ENCODE measurements around the gene RDH13.
"Not testable (repeated sequence)": the region's sequence is repeated elsewhere in the genome, so short reads cannot be mapped to it uniquely, and the experiment has no call there.

RDH13 gene

GRCh38 chr19:55044771-55045716, 17.9 kb downstream of the RDH13 start:
- no peak for DNase-seq (ENCODE audit: low read depth in 3 of 3)

- no peak for DNase-seq (ENCODE audit: low read depth in 3 of 3)
These were observed 18.7 kb downstream of the RDH13 start for GRCh38 chr19:55044286-55044685.

DNA sequence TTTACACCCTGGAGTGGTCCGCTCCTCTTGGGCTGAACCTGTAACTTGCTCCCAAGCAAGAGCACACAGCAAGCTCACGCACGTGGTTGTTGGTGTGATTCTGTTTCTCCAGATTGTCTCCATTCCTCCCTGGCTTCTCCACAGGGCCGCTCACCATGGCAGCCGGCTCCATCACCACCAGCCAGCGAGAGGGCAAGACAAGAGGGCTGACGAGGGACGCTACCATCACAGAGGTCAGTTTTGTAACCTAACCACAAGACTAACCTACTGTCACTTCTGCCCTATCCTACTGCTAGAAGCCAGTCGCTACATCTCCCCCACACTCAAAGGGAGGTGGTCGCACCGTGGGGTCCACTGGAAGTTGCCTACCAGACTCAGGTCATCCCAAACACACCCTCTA, 20.3 kb downstream of the RDH13 start:
- DNase-seq (ENCODE audit: low read depth in 3 of 3) = no peak

- no peak for DNase-seq (ENCODE audit: low read depth in 3 of 3)
These were observed 20.6 kb downstream of the RDH13 start for GRCh38 chr19:55042344-55042678.

DNA sequence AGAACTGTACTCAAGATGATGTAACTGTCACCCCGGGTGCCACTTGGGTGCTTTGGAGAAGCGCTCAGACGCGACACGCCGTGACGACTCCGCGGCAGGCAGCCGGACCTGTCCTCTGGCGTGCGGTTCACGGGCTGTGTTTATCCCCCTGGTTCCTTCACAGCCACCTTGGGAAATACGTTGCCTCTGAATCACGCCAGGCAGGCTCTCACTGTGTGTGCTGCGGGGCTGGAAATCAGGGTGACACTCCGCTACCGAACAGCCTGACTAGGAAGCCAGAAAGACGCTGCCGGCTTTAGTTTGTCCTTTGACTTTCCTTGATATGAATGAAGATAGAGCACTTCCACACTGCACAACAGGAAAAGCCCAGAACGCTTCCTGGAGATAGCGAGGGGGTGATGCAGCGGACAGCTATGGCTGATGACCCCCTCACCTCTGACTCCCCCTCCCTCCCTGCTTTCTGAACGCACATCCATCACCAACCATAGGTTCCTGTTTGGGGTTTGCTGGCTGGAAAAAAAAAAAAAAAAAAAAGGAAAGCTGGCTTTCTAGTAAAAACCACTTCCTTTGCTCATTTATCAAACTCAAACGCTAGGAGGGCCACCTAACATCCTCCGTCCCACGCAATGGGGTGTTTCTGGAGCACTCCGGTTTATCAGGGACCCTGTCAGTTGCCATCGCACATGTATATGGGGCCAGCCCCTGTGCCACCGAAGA, 21.2 kb downstream of the RDH13 start:
- DNase-seq (ENCODE audit: low read depth in 3 of 3) = no peak

DNA sequence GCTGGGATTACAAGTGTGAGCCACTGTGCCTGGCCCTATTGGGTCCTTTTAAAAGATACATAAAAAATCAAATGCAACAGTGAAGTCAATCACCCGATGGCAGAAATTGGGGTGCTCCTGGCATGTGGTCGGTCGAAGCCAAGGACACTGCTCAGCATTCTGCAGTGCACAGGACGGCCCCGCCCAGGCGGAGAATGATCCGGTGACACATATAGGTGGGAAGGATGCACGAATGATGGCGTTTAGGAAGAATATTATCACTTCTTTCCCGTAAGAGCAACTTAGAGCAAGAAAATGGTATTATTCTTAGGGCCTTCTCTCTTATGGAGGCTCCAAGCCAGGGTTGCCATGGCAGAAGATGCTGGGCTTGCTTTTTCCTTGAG, 21.7 kb downstream of the RDH13 start:
- DNase-seq (ENCODE audit: low read depth in 3 of 3) = no peak

DNA sequence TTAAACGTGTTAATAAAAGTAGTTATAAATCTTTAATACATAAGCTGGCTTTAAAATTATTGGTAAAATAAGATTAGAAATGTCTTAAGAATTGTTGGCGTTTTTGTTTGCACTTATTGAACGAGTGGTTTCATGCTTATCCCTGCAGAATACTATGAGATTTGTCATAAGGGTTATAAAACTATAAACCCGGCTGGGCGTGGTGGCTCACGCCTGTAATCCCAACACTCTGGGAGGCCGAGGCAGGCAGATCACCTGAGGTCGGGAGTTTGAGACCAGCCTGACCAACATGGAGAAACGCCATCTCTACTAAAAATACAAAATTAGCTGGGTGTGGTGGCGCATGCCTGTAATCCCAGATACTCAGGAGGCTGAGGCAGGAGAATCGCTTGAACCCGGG, 22.3 kb downstream of the RDH13 start:
- not testable (repeated sequence) for DNase-seq (ENCODE audit: low read depth in 3 of 3)

- not testable (repeated sequence) for DNase-seq (ENCODE audit: low read depth in 3 of 3)
These were observed 25.3 kb downstream of the RDH13 start for GRCh38 chr19:55037603-55038002.

DNA sequence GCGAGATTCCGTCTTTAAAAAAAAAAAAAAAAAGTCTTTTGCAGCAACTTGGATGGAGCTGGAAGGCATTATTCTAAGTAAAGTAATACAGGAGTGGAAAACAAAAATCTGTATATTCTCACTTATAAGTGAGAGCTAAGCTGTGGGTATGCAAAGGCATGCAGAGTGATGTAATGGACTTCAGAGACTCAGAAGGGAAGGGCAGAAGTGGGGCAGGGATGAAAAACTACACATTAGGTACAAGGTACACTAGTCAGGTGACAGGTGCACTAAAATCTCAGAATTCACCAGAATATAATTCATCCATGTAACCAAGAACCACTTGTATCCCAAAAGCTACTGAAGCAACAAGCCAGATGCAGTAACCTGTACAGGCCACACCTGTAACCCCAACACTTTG, 26.9 kb downstream of the RDH13 start:
- no peak for DNase-seq (ENCODE audit: low read depth in 3 of 3)

DNA sequence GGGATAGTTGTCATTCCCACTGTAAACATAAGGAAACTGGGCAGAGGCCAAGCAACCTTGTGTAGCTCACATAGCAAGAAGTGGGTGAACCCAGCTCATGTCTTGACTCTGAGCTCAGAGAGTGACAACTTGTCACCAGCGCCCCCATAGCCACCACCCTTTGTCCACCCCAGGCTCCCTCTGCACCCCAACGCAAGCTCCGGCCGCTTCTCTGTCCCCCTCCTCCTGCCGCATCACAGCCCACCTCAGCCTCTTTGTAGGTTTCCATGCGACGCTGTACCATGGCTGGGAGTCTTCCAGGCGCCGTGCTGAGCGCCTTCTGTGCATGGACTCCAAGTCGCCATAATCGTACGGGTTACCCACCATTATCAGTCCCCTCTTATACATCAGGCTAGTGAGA, 28.2 kb downstream of the RDH13 start:
- no peak for DNase-seq (ENCODE audit: low read depth in 3 of 3)

- DNase-seq (ENCODE audit: low read depth in 3 of 3) = not testable (repeated sequence)
These were observed 29.8 kb downstream of the RDH13 start for GRCh38 chr19:55032976-55033643.

DNA sequence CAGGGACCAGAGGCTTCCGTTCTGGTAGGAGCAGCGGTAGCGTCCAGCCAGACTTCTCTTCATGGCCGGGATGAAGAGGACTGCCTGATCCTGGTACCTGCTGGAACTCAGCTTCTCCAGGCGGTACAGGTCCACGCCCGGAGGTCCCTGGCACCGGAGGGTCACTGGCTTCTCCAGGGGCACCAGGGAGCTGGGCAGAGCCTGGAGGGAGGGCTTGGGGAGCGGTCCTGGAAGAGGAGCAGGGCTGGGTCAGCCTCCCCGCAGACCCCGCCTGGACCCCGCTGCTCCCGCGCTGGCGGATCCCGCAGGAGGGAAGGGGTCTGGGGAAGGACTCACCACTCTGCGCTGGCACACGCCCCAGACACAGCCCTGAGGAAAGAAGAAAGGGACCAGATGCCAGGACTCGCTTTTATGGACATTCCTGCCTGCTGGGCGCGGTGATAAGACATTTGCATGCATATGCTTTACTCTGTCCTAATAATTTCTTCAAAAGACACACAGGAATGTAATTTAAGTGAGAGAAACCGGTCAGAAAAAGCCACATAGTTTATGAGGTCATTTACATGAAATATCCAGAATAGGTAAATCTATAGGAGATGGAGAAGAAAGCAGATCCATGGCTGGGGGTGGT, 30.7 kb downstream of the RDH13 start:
- no peak for DNase-seq (ENCODE audit: low read depth in 3 of 3)

DNA sequence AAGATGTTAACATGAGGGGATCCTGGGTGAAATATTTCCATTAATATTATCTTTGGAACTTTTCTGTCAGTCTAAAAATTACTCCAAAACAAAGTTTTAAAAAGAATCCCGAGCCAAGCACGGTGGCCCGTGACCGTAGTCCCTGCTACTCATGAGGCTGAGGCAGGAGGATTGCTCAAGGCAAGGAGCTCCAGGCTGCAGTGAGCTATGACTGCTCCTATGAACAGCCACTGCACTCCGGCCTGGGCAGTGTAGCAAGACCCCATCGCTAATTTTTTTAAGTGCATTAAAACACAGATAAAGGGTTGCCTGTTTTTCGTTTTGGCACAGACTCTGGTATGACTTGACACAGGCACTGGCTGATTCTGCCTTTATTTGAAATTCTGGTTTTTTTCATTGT, 31.8 kb downstream of the RDH13 start:
- no peak for DNase-seq (ENCODE audit: low read depth in 3 of 3)

DNA sequence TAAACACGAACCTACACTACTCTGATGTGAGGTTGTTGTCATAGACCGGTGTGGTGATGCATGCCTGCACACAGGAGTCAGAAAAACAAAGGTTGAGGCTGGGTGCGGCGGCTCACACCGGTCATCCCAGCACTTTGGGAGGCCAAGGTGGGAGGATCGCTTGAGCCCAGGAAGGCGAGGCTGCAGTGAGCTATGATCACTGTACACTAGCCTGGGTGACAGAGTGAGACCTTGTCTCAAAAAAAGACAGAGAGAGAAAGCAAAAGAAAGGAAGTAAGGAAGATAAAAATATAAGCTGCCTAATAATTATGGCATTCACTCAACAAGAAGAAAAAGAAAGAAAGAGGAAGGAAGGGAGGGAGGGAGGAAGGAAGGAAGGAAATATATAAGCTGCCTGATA, 34.2 kb downstream of the RDH13 start:
- no peak for DNase-seq (ENCODE audit: low read depth in 3 of 3)

DNA sequence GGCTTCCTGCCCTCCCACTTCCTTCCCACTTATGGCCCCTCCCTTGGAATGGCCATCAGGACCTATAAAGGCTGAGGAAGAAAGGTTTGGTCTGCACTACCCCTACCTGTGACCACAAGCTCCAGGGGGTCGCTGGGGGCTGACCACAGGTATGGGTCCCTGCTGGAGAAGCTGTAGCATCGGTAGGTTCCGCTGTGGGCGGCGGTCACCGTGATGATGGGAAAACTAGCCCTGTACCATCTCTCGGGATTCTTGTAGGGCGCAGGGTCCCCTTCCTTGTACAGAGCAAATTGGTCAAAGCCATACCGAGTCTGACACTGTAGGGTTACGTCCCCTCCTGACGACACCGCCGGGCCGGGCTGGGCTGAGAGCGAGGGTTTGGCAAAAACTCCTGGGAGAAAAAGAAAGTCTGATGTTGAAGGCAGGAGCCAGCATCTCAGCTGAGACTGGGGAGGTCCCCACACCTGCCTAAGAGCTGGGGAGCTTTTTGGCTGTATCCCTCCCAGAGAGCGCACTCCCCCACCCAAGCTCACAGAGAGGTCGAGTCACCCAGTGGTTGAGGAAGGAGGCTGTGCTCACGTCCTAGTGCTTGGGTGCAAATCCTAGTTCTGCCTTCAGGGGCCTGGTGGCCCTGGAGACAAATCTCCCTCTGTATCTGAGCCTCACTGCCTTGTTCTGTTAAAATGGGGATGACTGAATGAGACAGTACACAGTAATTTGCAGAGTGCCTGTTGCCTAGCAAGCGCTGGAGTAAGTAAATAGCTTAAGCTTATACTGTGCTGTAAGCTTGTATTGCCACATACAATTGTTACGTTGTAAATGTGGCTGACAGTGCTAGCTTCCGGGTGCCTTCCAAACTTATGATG, 35.2 kb downstream of the RDH13 start:
- DNase-seq (ENCODE audit: low read depth in 3 of 3) = no peak

- DNase-seq (ENCODE audit: low read depth in 3 of 3) = not testable (repeated sequence)
These were observed 35.8 kb downstream of the RDH13 start for GRCh38 chr19:55027140-55027471.

DNA sequence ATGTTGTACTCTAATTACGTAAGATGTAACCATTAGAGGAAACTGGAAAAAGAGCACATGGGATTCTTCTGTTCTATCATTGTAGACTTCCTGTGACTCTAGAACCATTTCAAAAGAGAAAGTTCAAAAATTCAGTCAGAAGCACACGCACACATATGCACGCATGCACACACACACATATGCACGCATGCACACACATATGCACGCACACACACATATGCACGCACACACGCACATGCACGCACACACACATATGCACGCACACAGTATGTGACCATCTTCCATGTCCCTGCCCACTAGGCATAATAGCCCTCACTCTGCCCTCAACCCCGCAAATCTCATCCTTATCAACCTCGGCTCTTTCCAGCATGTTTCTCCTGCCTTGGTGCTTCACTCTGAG, 38.8 kb downstream of the RDH13 start:
- DNase-seq (ENCODE audit: low read depth in 3 of 3) = no peak

- not testable (repeated sequence) for DNase-seq (ENCODE audit: low read depth in 3 of 3)
These were observed 42.6 kb downstream of the RDH13 start for GRCh38 chr19:55020351-55020750.

- DNase-seq (ENCODE audit: low read depth in 3 of 3) = no peak
These were observed 44.3 kb downstream of the RDH13 start for GRCh38 chr19:55018633-55019032.

- DNase-seq (ENCODE audit: low read depth in 3 of 3) = no peak
These were observed 44.7 kb downstream of the RDH13 start for GRCh38 chr19:55018216-55018615.

GRCh38 chr19:55016017-55016416, 46.9 kb downstream of the RDH13 start:
- no peak for DNase-seq (ENCODE audit: low read depth in 3 of 3)
